Breast epithelium (tissue), 3 donors: Measurements from ENCODE around the gene HSPD1.

ENCODE experiments used
- POLR2A ChIP-seq: fragments of 450-650 bp; IDR thresholded peaks from one replicate; pipeline ENCODE4 v1.6.1; 2016; ENCODE audit warnings: antibody characterized with exemption, mild to moderate bottlenecking, moderate library complexity
- POLR2AphosphoS5 ChIP-seq, 3 donors: sonication (generic); formaldehyde crosslinking; IDR thresholded peaks; one replicate each; pipeline ENCODE4 v1.6.1; 2017; ENCODE audit warnings: antibody characterized with exemption in 3 of 3
- TF ChIP-seq, protein P1 (sequence below), 3 donors: fragments of 450-650 bp; IDR thresholded peaks; one replicate each; pipeline ENCODE4 v1.5.1; 2016 to 2017; ENCODE audit warnings: antibody characterized with exemption in 3 of 3, mild to moderate bottlenecking in 3 of 3, moderate library complexity in 3 of 3

DNA sequence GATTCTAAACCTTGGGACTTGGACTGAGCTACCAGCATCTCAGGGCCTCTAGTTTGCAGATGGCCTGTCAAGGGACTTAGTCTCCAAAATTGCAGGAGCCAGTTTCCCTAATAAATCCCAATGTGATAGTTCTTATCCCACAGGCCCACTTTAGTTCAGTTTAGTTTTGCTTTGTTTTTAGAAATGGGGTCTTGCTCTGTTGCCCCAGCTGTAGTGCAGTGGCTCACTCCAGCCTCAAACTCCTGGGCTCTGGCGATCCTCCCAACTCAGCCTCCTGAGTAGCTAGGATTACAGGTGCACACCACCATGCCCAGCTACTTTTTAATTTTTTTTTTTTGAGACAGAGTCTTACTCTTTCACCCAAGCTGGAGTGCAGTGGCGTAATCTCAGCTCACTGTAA lies 62.3 kb downstream of the HSPD1 start:
- TF ChIP-seq POLR2A (no peak), POLR2AphosphoS5 (IDR thresholded peaks at IDR 0.05) (no peak)
- TF ChIP-seq, protein P1, sequence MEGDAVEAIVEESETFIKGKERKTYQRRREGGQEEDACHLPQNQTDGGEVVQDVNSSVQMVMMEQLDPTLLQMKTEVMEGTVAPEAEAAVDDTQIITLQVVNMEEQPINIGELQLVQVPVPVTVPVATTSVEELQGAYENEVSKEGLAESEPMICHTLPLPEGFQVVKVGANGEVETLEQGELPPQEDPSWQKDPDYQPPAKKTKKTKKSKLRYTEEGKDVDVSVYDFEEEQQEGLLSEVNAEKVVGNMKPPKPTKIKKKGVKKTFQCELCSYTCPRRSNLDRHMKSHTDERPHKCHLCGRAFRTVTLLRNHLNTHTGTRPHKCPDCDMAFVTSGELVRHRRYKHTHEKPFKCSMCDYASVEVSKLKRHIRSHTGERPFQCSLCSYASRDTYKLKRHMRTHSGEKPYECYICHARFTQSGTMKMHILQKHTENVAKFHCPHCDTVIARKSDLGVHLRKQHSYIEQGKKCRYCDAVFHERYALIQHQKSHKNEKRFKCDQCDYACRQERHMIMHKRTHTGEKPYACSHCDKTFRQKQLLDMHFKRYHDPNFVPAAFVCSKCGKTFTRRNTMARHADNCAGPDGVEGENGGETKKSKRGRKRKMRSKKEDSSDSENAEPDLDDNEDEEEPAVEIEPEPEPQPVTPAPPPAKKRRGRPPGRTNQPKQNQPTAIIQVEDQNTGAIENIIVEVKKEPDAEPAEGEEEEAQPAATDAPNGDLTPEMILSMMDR (IDR thresholded peaks at IDR 0.05): no peak
